Measurements from ENCODE around the gene RNF146.

- TF ChIP-seq CTCF (conservative IDR thresholded peaks at IDR 0.05; ENCODE audit: low read length) (no peak), EZH2phosphoT487 (IDR thresholded peaks at IDR 0.05; ENCODE audit: borderline replicate concordance) (no peak)
These were observed 13.2 kb downstream of the RNF146 start for GRCh38 chr6:127279815-127280214.

All from Loucy (cell line).